ENCODE results near the gene UBAC2. TPM values are rescaled to one million over a fixed set of nuclear protein-coding genes. Genes with fewer than 3 reads are reported as not detected.

The UBAC2 gene
- total RNA-seq, 1 experiment from 2014 or later, result 41.0 TPM

GRCh38 chr13:99435998-99436397 lies 235.3 kb downstream of the UBAC2 start:
- no TSS peak for BruUV-seq (replicated peaks)
- no peak for TF ChIP-seq CTCF (IDR thresholded peaks at IDR 0.05; ENCODE audit: unreplicated experiment)
- H3K9me3 Mint-ChIP-seq (ENCODE audit: low read depth, unreplicated experiment), result no peaks in the 10 kb centered on the region
- H3K27ac Mint-ChIP-seq (ENCODE audit: unreplicated experiment), result no peak overlapping the region
- H3K36me3 Mint-ChIP-seq (ENCODE audit: insufficient read depth, unreplicated experiment), result no peaks in the 10 kb centered on the region
- H3K4me1 Mint-ChIP-seq (ENCODE audit: low read depth, unreplicated experiment), result peaks cover 10% of the 10 kb centered on the region
- H3K27me3 Mint-ChIP-seq (ENCODE audit: unreplicated experiment), result peaks cover 12% of the 10 kb centered on the region
- CTCF ChIA-PET, result interaction anchor here (1.2 kb wide), 1 partner anchor 167 kb away, joined by 4 read pairs; no protein-coding TSS in a partner anchor
- DNase-seq, result peak; percentile 7
- intact Hi-C loops (cut with micrococcal nuclease; ENCODE audit: unreplicated experiment), result loop anchor here (2.0 to 5.0 kb wide), 3 partner anchors 49 to 259 kb away; no protein-coding TSS in a partner anchor
- no peak overlapping the region for H3K4me3 Mint-ChIP-seq (ENCODE audit: low read depth, unreplicated experiment)

Small RNAs within 50 kb of the gene (microRNA-seq; reads per million reads assigned to microRNA genes)
- not detected for gene MIR623

Other genes with a start within 250 kb of the UBAC2 start
- gene DOCK9, start 222.8 kb upstream of the UBAC2 start, total RNA-seq (2022), result 21.1 and 26.2 TPM in 2 replicates
- not detected in 2 replicates for gene GPR18, start 57.5 kb downstream of the UBAC2 start, total RNA-seq (2022)
- gene GPR183, start 106.5 kb downstream of the UBAC2 start, total RNA-seq (2022), result not detected in 2 replicates